H1 (cell line): ENCODE data around the gene PA2G4. TPM values are rescaled to one million over a fixed set of nuclear protein-coding genes. Genes with fewer than 3 reads are reported as not detected.

Experiments used
- CTCF ChIA-PET: fragments of 300-600 bp; sonication (Branson Sonifier 250); formaldehyde crosslinking; loops from one replicate; lab custom pipeline; 2021; ENCODE audit not compliant: partially characterized antibody; lab: Charles Lee
- POLR2A ChIA-PET: fragments of 300-600 bp; sonication (Branson Sonifier 250); formaldehyde crosslinking; loops from one replicate; lab custom pipeline; 2021; ENCODE audit warnings: inconsistent platforms; ENCODE audit not compliant: partially characterized antibody; lab: Charles Lee
- DNase-seq, 2 experiments: peaks; one replicate each; pipeline versions ENCODE4 v3.0.0 to v3.0.0-alpha.2; 2010 to 2022; ENCODE audit warnings: low spot score in 2 of 2, low read depth in 1 of 2, mixed read lengths in 1 of 2
- FAIRE-seq: peaks from 2 replicates; lab custom pipeline; 2011; peaks lifted over from hg19 to GRCh38; lab: Jason Lieb, UNC
- H2AFZ ChIP-seq: 2 replicates; pipeline ENCODE4 v1.8.1; 2012; ENCODE audit warnings: low read length, inconsistent platforms
- H2AK5ac ChIP-seq: 2 replicates; pipeline ENCODE4 v1.6.1; 2013; ENCODE audit warnings: low read depth, low read length
- H2BK120ac ChIP-seq: replicated peaks from 2 replicates; pipeline ENCODE3; 2013; ENCODE audit warnings: low read depth, low read length, inconsistent platforms
- H2BK12ac ChIP-seq: 2 replicates; pipeline ENCODE4 v1.6.1; 2013; ENCODE audit warnings: low read depth, low read length
- H2BK15ac ChIP-seq: 2 replicates; pipeline ENCODE4 v1.6.1; 2013; ENCODE audit warnings: low read length
- H2BK20ac ChIP-seq: 2 replicates; pipeline ENCODE4 v1.6.1; 2013; ENCODE audit warnings: low read length
- H2BK5ac ChIP-seq: 2 replicates; pipeline ENCODE4 v1.6.1; 2013; ENCODE audit warnings: low read depth, low read length
- H3K14ac ChIP-seq: 2 replicates; pipeline ENCODE4 v1.6.1; 2013; ENCODE audit warnings: inconsistent platforms; ENCODE audit not compliant: insufficient read length
- H3K18ac ChIP-seq: 2 replicates; pipeline ENCODE4 v1.6.1; 2013; ENCODE audit warnings: low read length; ENCODE audit errors: extremely low read depth
- H3K23ac ChIP-seq: 2 replicates; pipeline ENCODE4 v1.6.1; 2013; ENCODE audit warnings: inconsistent platforms; ENCODE audit not compliant: insufficient read length
- H3K23me2 ChIP-seq: 2 replicates; pipeline ENCODE4 v1.6.1; 2013; ENCODE audit warnings: low read depth, low read length
- H3K27ac ChIP-seq: 2 replicates; pipeline ENCODE4 v1.6.1; 2011; ENCODE audit warnings: low read depth, low read length, inconsistent platforms
- H3K27me3 ChIP-seq, 4 experiments: replicated peaks in 1 of 4; 1 replicate in 1 of 4; 2 replicates in 3 of 4; pipeline versions ENCODE4 v1.6.1 to v1.8.1; 2011 to 2013; ENCODE audit warnings: low read length in 3 of 4, mild to moderate bottlenecking in 3 of 4, inconsistent platforms in 2 of 4, mixed read lengths in 2 of 4, moderate library complexity in 1 of 4; ENCODE audit not compliant: control insufficient read depth in 3 of 4, insufficient read depth in 3 of 4; ENCODE audit errors: extremely low read depth in 1 of 4
- H3K36me3 ChIP-seq, 4 experiments: 2 replicates each; pipeline versions ENCODE4 v1.6.1 to v1.8.1; 2011 to 2013; ENCODE audit warnings: mild to moderate bottlenecking in 4 of 4, low read length in 3 of 4, moderate library complexity in 2 of 4, control low read depth in 1 of 4, inconsistent platforms in 1 of 4; ENCODE audit not compliant: insufficient read depth in 4 of 4, control insufficient read depth in 2 of 4
- H3K4ac ChIP-seq: replicated peaks from 2 replicates; pipeline ENCODE3; 2013; ENCODE audit warnings: low read length, low read depth, mixed read lengths, inconsistent platforms; ENCODE audit not compliant: insufficient read length
- H3K4me1 ChIP-seq, 4 experiments: replicated peaks in 1 of 4; 1 replicate in 1 of 4; 2 replicates in 3 of 4; pipeline versions ENCODE4 v1.6.1 to v1.8.1; 2011 to 2013; ENCODE audit warnings: low read length in 3 of 4, inconsistent platforms in 2 of 4, mixed read lengths in 1 of 4; ENCODE audit not compliant: insufficient read depth in 4 of 4, control insufficient read depth in 3 of 4
- H3K4me2 ChIP-seq, 2 experiments: 2 replicates each; pipeline versions ENCODE4 v1.6.1 to v1.8.1; 2011 to 2013; ENCODE audit warnings: low read depth in 2 of 2, low read length in 2 of 2, control low read depth in 1 of 2, inconsistent platforms in 1 of 2, mild to moderate bottlenecking in 1 of 2; ENCODE audit not compliant: insufficient read depth in 1 of 2
- H3K4me3 ChIP-seq, 4 experiments: fragments of 200-600, 300-600 bp in 1 of 4; sonication (generic), shearing (Covaris generic), sonication (Bioruptor Twin) in 1 of 4; 2 replicates each; pipeline versions ENCODE4 v1.5.1 to v1.8.1; 2011 to 2016; ENCODE audit warnings: low read length in 4 of 4, low read depth in 3 of 4, control low read depth in 2 of 4, inconsistent platforms in 2 of 4, mild to moderate bottlenecking in 2 of 4, mixed read lengths in 1 of 4, moderate library complexity in 1 of 4; ENCODE audit not compliant: insufficient read depth in 2 of 4; ENCODE audit errors: extremely low read depth in 1 of 4
- H3K56ac ChIP-seq: replicated peaks from 2 replicates; pipeline ENCODE3; 2013; ENCODE audit warnings: low read depth, mild to moderate bottlenecking, mixed read lengths, low read length, inconsistent platforms; ENCODE audit not compliant: insufficient read length
- H3K79me1 ChIP-seq: 2 replicates; pipeline ENCODE4 v1.6.1; 2013; ENCODE audit warnings: low read depth, low read length, control low read depth
- H3K79me2 ChIP-seq, 2 experiments: 2 replicates each; pipeline versions ENCODE4 v1.6.1 to v1.8.1; 2012 to 2013; ENCODE audit warnings: low read length in 2 of 2, mild to moderate bottlenecking in 2 of 2, inconsistent platforms in 1 of 2; ENCODE audit not compliant: insufficient read depth in 2 of 2, control insufficient read depth in 1 of 2
- H3K9ac ChIP-seq, 4 experiments: replicated peaks in 1 of 4; 1 replicate in 1 of 4; 2 replicates in 3 of 4; pipeline versions ENCODE4 v1.6.1 to v1.8.1; 2011 to 2013; ENCODE audit warnings: low read depth in 3 of 4, low read length in 3 of 4, control low read depth in 2 of 4, mild to moderate bottlenecking in 2 of 4, moderate library complexity in 2 of 4, inconsistent platforms in 1 of 4; ENCODE audit errors: extremely low read depth in 1 of 4
- H3K9me3 ChIP-seq, 2 experiments: 2 replicates each; pipeline versions ENCODE4 v1.6.1 to v1.8.1; 2012 to 2013; ENCODE audit warnings: mild to moderate bottlenecking in 2 of 2, moderate library complexity in 2 of 2, control low read depth in 1 of 2, inconsistent platforms in 1 of 2, low read depth in 1 of 2, low read length in 1 of 2, mixed read lengths in 1 of 2; ENCODE audit not compliant: insufficient read depth in 2 of 2
- H4K20me1 ChIP-seq, 2 experiments: replicated peaks in 1 of 2; 2 replicates each; pipeline versions ENCODE3 to v1.8.1; 2011 to 2013; ENCODE audit warnings: inconsistent platforms in 2 of 2, low read length in 2 of 2, mild to moderate bottlenecking in 1 of 2; ENCODE audit not compliant: insufficient read depth in 2 of 2, control insufficient read depth in 1 of 2
- H4K5ac ChIP-seq: 2 replicates; pipeline ENCODE4 v1.6.1; 2013; ENCODE audit warnings: low read length, low read depth, mixed read lengths, inconsistent platforms; ENCODE audit not compliant: insufficient read length
- H4K8ac ChIP-seq: 2 replicates; pipeline ENCODE4 v1.8.0; 2013; ENCODE audit warnings: mild to moderate bottlenecking, moderate library complexity, low read length, inconsistent platforms; ENCODE audit not compliant: insufficient read depth; ENCODE audit errors: extremely low read depth
- H4K91ac ChIP-seq: replicated peaks from 2 replicates; pipeline ENCODE3; 2013; ENCODE audit warnings: low read length, mixed read lengths, inconsistent platforms; ENCODE audit not compliant: insufficient read length
- CHD1 ChIP-seq: IDR thresholded peaks from 2 replicates; pipeline ENCODE4 v1.6.1; 2012; ENCODE audit warnings: low read depth, low read length, improper control_type of control experiment
- GTF2F1 ChIP-seq: IDR thresholded peaks from 2 replicates; pipeline ENCODE4 v1.6.1; 2012; ENCODE audit warnings: low read depth, low read length, improper control_type of control experiment, borderline replicate concordance
- HDAC6 ChIP-seq: IDR thresholded peaks from one replicate; pipeline ENCODE4 v1.7.1; 2012; ENCODE audit warnings: low read depth, mild to moderate bottlenecking, inconsistent platforms, low read length, moderate library complexity
- JUN ChIP-seq: IDR thresholded peaks from 2 replicates; pipeline ENCODE4 v1.6.1; 2011; ENCODE audit warnings: low read depth, mild to moderate bottlenecking, improper control_type of control experiment, low read length
- KDM1A ChIP-seq: fragments of 200-600, 300-600 bp; sonication (generic); IDR thresholded peaks from 2 replicates; pipeline ENCODE4 v1.7.1; 2016; ENCODE audit warnings: mild to moderate bottlenecking, low read length, borderline replicate concordance
- KDM4A ChIP-seq: IDR thresholded peaks from one replicate; pipeline ENCODE4 v1.7.1; 2012; ENCODE audit warnings: low read depth, mild to moderate bottlenecking, moderate library complexity, low read length, inconsistent platforms; ENCODE audit not compliant: severe bottlenecking
- SAP30 ChIP-seq: fragments of 300-600 bp; sonication (generic); IDR thresholded peaks from 2 replicates; pipeline ENCODE4 v1.7.1; 2012; ENCODE audit warnings: low read length, moderate library complexity, mild to moderate bottlenecking, inconsistent platforms; ENCODE audit not compliant: insufficient read depth, insufficient replicate concordance
- SP2 ChIP-seq: IDR thresholded peaks from 2 replicates; pipeline ENCODE4 v1.6.1; 2012; ENCODE audit warnings: mild to moderate bottlenecking, low read length, inconsistent platforms
- SRF ChIP-seq: IDR thresholded peaks from 2 replicates; pipeline ENCODE4 v1.6.1; 2011; ENCODE audit warnings: mild to moderate bottlenecking, low read depth, low read length, moderate library complexity
- TCF12 ChIP-seq: IDR thresholded peaks from 2 replicates; pipeline ENCODE4 v1.6.1; 2011; ENCODE audit warnings: low read depth, mild to moderate bottlenecking, low read length
- WGBS, 2 experiments: shearing (Covaris generic) in 1 of 2; methylation state at CpG; one replicate each; pipeline versions ENCODE4 v1.1.6 to v1.1.7; 2013 to 2015; ENCODE audit warnings: low lambda C conversion rate in 2 of 2, mixed read lengths in 2 of 2, inconsistent platforms in 1 of 2, low coverage in 1 of 2, missing lambda C conversion rate in 1 of 2; ENCODE audit not compliant: insufficient replicate concordance in 2 of 2, insufficient coverage in 1 of 2, insufficient read length in 1 of 2; ENCODE audit errors: extremely low coverage in 1 of 2, missing lambda C conversion rate in 1 of 2; 5-methylcytosine and 5-hydroxymethylcytosine counted together
- polyA plus RNA-seq, 7 experiments: library from polyadenylated mRNA; depleted of rRNA in 3 of 7; stranded (reverse) in 5 of 7; unstranded in 2 of 7; fragments of >200 nt in 5 of 7; fragments of 200-250 nt in 2 of 7; gene quantifications; 1 replicate in 5 of 7; 2 replicates in 1 of 7; 4 replicates in 1 of 7; pipeline versions ENCODE4 v1.2.1 to v1.2.3, GENCODE V29; 2011 to 2013; ENCODE audit warnings: missing spikeins in 2 of 7, mixed read lengths in 2 of 7
- total RNA-seq: library from RNA; stranded (reverse); fragmentation: NEBNext Ultra II Directional; extraction: Animal tissue kit (Norgen Biotek cat#: 25700); gene quantifications from 2 replicates; pipeline ENCODE4 v1.2.1, GENCODE V29; 2021
- TF ChIP-seq, protein P1 (sequence below): IDR thresholded peaks from 2 replicates; pipeline ENCODE4 v1.6.1; 2012; ENCODE audit warnings: inconsistent platforms

PA2G4 gene
- total and polyA plus RNA-seq, 2 of the 8 experiments (the other 6 are each of a cell fraction or from before 2014, with no cell fraction given): 159 to 242 TPM

DNA sequence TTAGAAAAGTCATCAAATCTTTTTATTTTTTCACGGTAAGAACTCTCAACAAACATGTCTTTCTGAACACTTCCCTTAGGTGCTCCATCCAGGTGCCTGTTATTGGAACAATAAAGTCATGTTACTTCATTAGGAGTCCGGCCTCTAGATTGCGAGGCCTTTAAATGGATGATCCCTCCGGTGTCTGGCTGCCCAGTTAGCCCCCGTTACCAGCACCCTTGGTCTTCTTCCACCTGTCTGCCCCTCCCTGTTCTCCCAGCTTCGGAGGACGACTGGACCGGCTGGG is 593 bp upstream of the PA2G4 start:
- Histone ChIP-seq H3K9ac (peak overlapping the region in 3 of 4 experiments; percentile 1 to 66 (median 58); a peak in 5 of 7 replicates), H3K23me2 (peaks cover 8% of the 10 kb centered on the region), H2AK5ac (no peak overlapping the region), H3K9me3 (no peaks in the 10 kb centered on the region), H3K4me2 (peak overlapping the region; percentile 75 to 99), H3K18ac (no peak overlapping the region; the same call in 1 of the 2 replicates), H2BK15ac (no peak overlapping the region), H4K5ac (peak overlapping the region; percentile 66), H2BK12ac (no peak overlapping the region), H4K20me1 (peaks cover 4 to 5% of the 10 kb centered on the region in 2 experiments), H3K56ac (peak overlapping the region; percentile 80), H3K27ac (no peak overlapping the region), H3K14ac (no peak overlapping the region), H3K4me1 (peaks cover 0 to 9% (median 3%) of the 10 kb centered on the region in 4 experiments; a peak in 5 of 7 replicates), H3K79me1 (0 out of 2 replicates have a peak, but pooled peaks cover 2% of the 10 kb centered on the region), H3K27me3 (no peaks in the 10 kb centered on the region), H3K4ac (no peak overlapping the region), H3K4me3 (peak overlapping the region; percentile 50 to 95 (median 70)), H2BK120ac (no peak overlapping the region), H3K36me3 (peaks cover 24 to 58% (median 45%) of the 10 kb centered on the region in 4 experiments), H2BK20ac (no peak overlapping the region), H2BK5ac (no peak overlapping the region), H4K8ac (peak overlapping the region; percentile 1; the same call in 1 of the 2 replicates), H2AFZ (no peak overlapping the region), H4K91ac (peak overlapping the region; percentile 22), H3K79me2 (peaks cover 21 to 31% of the 10 kb centered on the region in 2 experiments), H3K23ac (no peak overlapping the region)
- POLR2A ChIA-PET: interaction anchor here (0.7 to 11.1 kb wide), 40 partner anchors 8 to 1126 kb away, joined by 3 to 267 read pairs (median 5); partner anchors contain the start of genes CD63, CNPY2, DNAJC14 and ERBB3
- FAIRE-seq: no peak
- WGBS, 2 experiments: 27% methylated on average over 8 of the region's 8 CpGs; no CpG with 5 or more reads in 1 of the 2 experiments
- no peak for DNase-seq
- CTCF ChIA-PET: interaction anchor here (0.6 to 7.2 kb wide), 9 partner anchors 13 to 85 kb away, joined by 3 to 34 read pairs (median 9); partner anchors contain the start of genes ERBB3, SMARCC2 and ZC3H10
- TF ChIP-seq HDAC6: no peak
- TF ChIP-seq, protein P1, sequence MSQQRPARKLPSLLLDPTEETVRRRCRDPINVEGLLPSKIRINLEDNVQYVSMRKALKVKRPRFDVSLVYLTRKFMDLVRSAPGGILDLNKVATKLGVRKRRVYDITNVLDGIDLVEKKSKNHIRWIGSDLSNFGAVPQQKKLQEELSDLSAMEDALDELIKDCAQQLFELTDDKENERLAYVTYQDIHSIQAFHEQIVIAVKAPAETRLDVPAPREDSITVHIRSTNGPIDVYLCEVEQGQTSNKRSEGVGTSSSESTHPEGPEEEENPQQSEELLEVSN: no peak
- TF ChIP-seq JUN: no peak
- peak; percentile 43 for TF ChIP-seq KDM4A
- no peak for TF ChIP-seq CHD1
- TF ChIP-seq SP2: no peak
- no peak for TF ChIP-seq TCF12
- TF ChIP-seq KDM1A: 0 out of 2 replicates have a peak, but pooled peaks have one; percentile 15
- TF ChIP-seq SRF: no peak
- TF ChIP-seq GTF2F1: no peak
- no peak for TF ChIP-seq SAP30
